Esophagus squamous epithelium (tissue), 4 donors: Measurements from ENCODE around the gene CDK11B.

ENCODE experiments used
- POLR2A ChIP-seq, 4 donors: fragments of 450-650 bp; IDR thresholded peaks; one replicate each; pipeline ENCODE4 v1.6.1; 2017; ENCODE audit warnings: antibody characterized with exemption in 4 of 4, mild to moderate bottlenecking in 4 of 4, moderate library complexity in 3 of 4
- TF ChIP-seq, protein P1 (sequence below), 6 experiments: fragments of 450-650 bp in 4 of 6; fragments of 200-600 bp in 2 of 6; sonication (generic) in 2 of 6; IDR thresholded peaks; one replicate each; pipeline ENCODE4 v1.5.1; 2016 to 2019; ENCODE audit warnings: antibody characterized with exemption in 6 of 6, mild to moderate bottlenecking in 4 of 6, moderate library complexity in 4 of 6

DNA sequence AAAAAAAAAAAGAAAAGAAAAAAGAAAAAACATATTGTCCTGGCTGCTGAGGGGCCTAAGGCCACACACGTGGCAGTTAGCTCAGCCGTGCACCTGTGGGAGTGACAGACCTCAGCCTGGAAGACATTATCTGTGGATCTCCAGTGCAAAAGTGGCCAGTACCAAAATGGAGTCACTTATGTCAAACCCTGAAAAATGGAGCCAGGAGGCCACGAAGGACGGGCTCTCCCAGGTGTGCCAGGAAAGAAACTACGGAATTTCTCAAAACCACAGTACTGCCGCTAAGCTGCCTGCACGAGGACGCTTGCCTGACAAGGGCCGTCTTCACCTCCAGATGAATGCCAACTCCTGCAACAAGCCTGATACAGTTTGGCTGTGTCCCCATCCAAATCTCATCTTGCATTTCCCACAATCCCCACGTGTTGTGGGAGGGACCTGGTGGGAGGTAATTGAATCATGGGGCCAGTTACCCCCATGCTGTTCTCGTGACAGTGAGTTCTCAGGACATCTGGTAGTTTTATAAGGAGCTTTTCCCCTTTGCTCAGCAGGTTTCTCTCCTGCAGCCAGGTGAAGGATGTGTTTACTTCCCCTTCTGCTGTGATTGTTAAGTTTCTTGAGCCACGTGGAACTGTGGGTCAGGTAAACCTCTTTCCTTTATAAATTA, 48.9 kb downstream of the CDK11B start:
- TF ChIP-seq, protein P1, sequence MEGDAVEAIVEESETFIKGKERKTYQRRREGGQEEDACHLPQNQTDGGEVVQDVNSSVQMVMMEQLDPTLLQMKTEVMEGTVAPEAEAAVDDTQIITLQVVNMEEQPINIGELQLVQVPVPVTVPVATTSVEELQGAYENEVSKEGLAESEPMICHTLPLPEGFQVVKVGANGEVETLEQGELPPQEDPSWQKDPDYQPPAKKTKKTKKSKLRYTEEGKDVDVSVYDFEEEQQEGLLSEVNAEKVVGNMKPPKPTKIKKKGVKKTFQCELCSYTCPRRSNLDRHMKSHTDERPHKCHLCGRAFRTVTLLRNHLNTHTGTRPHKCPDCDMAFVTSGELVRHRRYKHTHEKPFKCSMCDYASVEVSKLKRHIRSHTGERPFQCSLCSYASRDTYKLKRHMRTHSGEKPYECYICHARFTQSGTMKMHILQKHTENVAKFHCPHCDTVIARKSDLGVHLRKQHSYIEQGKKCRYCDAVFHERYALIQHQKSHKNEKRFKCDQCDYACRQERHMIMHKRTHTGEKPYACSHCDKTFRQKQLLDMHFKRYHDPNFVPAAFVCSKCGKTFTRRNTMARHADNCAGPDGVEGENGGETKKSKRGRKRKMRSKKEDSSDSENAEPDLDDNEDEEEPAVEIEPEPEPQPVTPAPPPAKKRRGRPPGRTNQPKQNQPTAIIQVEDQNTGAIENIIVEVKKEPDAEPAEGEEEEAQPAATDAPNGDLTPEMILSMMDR (IDR thresholded peaks at IDR 0.05) = no peak
- TF ChIP-seq POLR2A (IDR thresholded peaks at IDR 0.05) = no peak
